AG20443 (cell line): ENCODE data around the gene DUSP14.
A peak's percentile ranks its signal among the peaks of the same experiment; 100 is the strongest.
"Not testable (repeated sequence)": the region's sequence is repeated elsewhere in the genome, so short reads cannot be mapped to it uniquely, and the experiment has no call there.

Source experiments
- DNase-seq: peaks from one replicate; pipeline ENCODE4 v3.0.0; 2012; ENCODE audit warnings: low spot score, mixed read lengths

Gene DUSP14, protein sequence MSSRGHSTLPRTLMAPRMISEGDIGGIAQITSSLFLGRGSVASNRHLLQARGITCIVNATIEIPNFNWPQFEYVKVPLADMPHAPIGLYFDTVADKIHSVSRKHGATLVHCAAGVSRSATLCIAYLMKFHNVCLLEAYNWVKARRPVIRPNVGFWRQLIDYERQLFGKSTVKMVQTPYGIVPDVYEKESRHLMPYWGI

DNA sequence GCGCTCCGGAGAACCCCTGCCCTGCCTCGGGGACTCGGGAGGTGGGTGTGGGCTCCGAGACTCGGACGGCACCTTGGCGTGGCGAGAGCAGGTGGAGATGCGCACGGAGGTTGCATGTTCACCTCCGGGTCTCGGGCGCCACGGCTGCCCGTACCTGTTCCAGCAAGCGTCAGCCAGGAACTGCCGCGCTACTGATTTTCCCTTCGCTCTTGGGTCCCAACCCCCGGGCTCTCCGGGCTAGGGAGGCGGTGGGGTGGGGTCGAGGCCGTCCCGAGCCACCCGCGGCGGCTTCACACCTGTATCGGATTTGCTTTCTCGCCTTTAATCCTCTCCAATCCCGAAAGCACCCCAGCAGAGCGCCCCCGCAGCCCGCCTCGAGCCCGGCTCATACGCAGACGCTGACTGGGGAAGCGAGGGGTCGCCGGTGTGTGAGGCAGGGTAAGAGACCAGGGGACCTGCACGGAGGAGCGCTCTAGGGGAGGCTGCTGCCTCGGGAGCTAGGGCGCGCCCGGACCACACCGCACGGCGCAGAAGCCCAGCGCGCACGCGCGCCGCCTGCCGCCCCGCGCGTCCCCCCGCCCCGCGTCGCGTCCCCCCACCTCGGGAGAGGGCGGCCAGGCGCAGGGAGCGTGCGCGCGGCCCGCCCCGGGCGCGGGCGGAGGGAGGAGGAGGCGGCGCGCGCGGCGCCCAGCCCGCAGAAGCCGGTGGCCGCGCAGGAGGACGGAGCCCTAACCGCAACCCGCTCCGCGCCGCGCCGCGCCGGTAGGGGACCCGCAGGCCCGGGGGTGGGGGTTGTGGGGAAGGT, at the start of gene DUSP14:
TSS of gene DUSP14 (plus strand) at position 695 of the 805 bp plus-strand sequence. CDS start 22,382 bp downstream, outside the sequence.
- peak; percentile 98 for DNase-seq

DNA sequence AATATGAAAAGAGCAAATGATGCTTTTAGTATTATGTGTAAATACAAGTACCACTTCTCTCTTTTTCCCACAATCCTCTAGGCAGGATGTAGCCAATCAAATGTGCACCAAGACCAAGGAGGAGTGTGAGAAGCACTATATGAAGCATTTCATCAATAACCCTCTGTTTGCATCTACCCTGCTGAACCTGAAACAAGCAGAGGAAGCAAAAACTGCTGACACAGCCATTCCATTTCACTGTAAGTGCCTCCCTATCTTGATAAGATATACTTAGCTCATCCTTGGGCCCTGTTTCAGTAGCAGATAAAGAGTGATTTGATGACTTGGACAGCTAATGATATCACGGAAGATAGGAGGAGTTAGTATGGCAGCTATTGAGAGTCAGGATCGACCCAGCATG, 49.3 kb upstream of the DUSP14 start:
- DNase-seq = no peak

DNA sequence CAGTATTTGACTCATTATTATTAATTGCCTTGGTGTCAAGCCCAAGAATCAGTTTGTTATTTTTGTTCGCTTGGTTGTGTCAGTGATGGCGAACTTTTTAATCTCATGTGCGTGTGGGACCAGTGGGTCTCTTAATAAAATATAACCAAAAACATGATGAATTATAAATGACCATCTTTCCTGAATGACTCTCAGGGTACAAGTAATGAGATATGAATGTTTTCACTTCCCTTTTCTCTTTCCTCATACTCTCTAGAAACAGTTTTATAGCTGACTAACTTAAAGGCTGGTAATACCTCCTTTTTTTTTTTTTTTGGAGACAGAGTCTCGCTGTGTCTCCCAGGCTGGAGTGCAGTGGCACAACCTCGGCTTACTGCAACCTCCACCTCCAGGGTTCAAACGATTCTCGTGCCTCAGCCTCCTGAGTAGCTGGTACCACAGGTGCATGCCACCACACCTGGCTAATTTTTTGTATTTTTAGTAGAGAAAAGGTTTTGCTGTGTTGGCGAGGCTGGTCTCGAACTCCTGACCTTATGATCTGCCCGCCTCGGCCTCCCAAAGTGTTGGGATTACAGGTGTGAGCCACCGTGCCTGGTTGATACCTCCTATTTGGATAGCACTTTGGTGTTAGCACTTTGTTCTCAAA, 48.2 kb upstream of the DUSP14 start:
- not testable (repeated sequence) for DNase-seq

DNA sequence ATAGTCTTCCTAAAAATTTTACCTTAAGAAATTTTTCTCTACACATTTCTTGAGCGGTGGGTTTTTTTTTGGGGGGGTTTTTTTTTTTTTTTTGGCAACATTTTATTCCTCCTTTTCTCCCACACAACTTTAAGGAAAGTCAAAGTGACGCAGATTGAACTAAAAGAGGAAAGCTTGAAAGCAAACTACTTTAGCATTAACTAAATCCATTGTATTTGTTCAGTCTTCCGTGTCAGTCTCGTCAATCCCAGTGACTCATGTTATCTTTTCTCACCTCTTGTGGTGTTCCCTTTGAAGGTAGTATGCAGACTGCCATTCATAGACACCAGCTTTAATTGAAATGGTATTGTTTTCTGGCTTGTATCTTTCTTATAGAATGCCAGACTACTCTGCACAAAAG, 43.7 kb upstream of the DUSP14 start:
- no peak for DNase-seq

DNA sequence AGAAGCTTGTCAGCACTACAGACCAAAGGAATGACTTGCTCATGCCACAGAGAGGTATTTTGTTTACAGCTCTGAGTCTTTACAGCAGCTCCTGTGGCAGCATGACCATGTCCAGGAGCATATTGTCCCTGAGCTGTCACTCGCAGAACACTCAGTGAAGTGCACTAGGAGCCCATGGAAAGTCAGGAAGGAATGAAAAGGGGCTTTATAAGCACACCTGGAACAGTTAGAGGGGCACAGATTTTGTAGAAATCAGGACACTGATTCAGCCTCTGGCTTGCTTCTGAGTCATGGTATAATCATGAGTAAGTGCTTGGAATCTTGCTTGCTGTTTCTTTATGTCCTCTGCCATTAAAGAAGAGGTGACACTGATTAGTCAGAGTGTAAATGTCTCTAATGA, 42.0 kb upstream of the DUSP14 start:
- peak; percentile 47 for DNase-seq

DNA sequence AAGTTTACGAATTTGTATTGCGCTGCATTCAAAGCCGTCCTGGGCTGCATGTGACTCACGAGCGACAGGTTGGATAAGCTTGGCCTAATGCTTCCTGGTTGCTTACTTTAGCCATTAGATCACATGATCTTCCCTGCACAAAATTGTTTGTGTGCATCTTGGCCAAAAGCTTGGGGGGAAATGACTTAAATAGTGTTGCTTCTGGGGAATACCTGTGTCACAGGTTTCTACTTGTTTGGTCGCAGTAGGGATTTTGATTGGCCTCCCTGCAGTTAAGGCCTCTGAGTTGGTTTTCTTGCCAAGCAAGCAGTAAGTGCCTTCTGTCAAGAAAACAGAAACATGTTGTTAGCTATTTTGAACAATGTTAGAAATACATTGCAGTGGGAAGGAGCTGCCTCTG, 39.6 kb upstream of the DUSP14 start:
- no peak for DNase-seq

DNA sequence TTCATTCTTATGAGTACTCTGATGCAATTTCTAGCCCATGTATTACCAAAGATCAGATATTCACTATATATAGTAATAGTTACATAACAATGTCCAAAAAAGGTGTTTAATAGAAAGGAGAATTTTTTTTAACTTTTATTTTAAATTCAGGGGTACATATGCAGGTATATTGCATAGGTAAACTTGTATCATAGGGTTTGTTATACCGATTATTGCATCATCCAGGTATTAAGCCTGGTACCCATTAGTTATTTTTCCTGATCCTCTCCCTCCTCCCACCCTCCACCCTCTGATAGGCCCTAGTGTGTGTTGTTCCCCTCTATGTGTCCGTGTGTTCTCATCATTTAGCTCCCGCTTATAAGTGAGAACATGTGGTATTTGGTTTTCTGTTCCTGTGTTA, 31.9 kb upstream of the DUSP14 start:
- not testable (repeated sequence) for DNase-seq

DNA sequence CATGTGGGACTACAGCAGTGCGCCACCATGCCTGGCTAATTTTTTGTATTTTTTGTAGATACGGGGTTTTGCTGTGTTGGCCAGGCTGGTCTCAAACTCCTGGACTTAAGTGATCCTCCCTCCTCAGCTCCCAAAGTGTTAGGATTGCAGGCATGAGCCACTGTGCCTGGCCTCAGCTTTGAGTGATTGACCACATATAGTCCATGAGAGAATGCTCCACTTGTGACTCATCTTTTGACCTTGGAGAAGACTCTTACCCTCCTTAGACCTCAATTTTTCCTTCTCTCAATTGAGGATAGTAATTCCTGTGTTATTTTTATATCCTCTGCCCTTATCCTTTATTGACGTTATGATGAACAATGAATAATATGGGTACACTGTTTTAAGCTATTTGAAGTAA, 30.9 kb upstream of the DUSP14 start:
- DNase-seq = peak; percentile 58

DNA sequence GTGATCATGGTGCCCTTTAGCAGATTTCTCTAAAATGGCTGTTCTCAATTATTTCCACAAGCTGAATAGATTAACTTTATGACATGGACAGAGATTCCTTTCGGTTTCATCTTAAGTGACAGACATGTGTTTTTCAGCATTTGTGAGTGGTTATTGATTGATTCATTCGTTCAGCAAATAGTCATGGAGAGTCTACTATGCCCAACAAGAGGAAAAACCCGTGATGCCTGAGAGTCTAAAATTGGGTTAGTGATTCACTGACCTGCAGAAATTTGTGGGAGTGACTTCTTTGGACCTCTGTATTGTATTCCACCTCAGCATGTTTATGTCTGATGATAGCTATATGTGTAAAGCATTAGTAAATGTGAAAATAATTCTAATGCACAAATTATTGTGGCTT, 28.0 kb upstream of the DUSP14 start:
- DNase-seq = no peak

DNA sequence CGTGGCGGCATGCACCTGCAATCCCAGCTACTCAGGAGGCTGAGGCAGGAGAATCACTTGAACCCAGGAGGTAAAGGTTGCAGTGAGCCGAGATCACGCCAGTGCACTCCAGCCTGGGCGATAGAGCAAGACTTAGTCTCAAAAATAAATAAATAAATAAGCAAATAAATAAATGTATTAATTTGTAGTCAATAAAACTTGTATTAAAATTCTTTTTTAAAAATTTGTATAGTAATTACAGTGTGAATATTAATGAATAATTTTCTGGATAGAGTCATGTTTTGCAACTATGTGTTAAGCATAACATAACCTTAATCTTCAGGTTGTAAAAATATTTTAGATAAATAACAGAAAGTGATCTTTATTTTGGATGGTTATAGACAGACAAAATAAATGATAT, 27.2 kb upstream of the DUSP14 start:
- no peak for DNase-seq

DNA sequence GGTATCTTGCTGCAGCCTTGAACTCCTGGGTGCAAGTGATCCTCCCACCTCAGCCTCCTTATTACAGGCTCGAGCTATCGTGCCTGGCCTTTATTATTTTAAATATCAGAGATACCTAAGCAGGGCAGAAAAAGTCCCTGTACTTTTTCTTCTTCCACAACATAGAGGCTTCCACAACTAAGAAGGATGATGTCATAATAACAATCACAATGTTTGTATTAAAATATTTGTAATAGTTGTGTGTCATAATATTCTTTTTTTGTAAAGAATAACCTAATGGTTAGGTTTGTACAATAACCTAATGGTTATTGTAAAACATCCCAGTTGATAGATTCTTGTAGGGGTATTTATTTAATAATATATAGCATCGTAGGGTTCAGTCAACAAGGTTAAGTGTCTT, 26.7 kb upstream of the DUSP14 start:
- DNase-seq = no peak

DNA sequence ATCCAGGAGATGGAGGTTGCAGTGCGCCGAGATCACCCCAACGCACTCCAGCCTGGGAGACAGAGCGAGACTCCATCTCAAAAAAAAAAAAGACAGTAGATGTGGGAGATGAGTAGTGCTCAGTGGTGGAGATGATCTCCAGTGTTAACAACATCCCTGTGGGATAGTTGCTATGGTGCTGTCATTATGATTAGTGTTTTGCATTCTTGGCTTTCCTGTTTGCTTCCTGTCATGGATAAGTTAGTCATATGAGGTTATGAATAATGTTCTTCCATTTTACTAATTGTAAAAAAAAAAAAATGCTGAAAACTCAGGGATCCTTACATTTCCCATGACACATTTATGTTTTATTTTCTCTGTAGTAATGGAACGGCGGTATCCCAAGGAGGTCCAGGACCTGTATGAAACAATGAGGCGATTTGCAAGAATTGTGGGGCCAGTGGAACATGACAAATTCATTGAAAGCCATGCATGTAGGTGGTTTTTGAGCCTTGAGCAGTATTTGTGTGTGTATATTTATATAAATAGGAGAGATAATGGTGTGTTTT, 24.5 kb upstream of the DUSP14 start:
- peak; percentile 52 for DNase-seq

DNA sequence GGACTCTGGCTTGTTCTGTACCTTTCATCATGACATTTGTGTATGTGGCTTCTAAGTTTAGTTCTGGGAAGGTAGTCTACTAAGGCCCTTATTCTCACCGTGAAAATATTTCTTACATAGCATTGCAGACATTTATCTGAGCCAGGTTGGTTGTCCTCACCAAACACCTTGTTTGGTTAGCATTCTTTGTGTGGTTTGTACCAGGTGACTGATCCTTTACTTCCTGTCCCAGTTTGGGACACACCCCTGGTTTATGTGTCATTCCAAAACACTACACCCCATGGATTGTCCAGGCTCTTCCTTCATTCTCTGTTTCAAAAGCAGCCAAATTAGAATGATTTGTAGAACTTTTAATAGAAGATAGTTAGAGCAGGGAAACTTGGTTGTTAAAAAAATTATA, 23.2 kb upstream of the DUSP14 start:
- no peak for DNase-seq

DNA sequence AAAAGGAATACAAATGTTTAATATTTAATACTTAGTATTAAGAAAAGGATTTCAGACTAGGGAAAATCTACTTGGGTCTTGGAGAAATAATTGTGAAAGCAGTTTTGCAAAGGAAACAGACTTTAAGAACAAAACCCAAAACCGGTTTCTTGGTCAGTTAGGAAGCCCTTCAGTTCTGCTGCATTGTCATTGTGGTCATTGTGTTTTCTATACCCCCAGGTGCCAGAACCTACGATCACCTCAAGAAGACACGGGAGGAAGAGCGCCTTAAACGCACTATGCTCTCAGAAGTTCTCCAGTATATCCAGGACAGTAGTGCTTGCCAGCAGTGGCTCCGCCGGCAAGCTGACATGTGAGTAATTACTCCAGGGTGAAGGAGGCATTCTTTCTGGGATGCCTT, 19.5 kb upstream of the DUSP14 start:
- DNase-seq = no peak

DNA sequence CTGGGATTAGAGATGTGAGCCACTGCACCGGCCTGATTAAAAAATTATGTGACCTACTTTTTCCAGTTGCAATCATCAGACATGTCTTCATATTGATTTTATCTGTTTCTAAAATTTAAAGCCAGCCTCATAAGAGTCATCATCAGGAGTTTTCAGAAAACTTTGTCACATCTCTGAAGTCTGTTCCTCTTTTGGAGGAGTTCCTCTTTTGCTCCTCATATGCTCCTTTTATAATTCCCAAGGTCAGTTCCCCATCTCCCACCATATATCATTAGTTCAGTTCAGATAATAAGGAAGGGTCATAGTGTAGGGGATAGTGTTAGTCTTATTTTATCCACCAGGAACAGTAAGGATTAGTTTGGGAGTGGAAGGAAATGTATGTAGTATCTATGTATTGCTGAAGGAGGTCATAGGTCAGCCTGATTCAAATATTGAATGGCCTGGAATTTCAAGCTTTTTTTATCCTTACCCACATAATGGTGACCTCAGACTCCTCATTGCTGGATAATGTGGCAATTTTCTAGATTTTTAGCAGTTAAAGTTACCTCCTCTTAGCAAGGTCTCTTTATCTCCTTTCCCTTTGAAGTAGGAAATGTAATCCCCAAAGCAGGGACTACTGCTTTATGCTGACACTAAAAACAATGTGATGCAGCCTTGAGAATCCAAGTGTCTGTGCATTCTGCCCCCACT, 13.8 kb upstream of the DUSP14 start:
- no peak for DNase-seq

DNA sequence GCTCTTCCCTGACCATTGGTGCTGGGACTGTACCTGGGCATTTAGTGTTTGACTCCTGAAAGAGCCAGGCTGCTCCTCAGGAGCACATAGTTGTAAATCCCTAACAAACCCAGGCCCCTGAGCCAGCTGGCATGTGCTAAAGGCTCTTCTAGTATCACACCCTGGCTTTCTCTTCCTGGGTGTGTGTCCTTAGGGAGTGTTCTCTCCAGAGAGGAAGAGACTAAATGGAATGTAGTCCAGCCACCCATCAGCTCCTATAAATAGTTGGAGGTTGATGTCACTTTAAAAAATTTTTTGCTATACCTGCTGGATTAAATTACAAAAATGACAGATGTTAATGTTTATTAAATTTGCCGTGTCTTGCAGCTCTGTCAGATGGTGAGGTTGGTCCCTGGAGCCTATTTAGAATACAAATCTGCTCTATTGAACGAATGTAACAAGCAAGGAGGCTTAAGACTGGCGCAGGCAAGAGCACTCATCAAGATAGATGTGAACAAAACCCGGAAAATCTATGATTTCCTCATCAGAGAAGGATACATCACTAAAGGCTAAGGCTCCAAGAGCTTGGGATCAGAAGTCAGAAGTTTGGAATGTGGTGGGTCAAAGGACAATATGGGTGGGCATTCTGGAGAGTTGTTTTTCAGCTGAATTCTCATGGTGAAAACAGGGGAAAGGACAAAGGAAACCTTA, 13.1 kb upstream of the DUSP14 start:
- DNase-seq = peak; percentile 25

DNA sequence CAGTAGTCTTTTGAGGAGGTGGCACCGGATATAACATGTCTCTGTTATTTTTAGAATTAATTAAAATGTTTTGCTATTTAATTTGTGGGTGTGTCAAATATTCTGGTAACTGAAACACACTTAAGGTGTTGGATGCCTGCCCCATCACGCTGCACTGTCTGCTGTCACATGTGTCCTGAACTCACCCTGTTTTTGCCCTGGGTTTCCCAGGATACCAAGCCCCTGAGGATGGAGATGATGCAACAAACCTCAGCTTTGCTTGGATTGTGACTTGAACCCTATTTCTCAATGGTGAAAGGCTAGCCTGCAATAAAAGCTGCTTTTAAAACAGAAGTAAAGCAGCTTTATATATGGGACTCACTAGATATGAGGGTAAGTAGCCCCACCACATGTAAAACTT, 11.5 kb upstream of the DUSP14 start:
- DNase-seq = peak; percentile 74

DNA sequence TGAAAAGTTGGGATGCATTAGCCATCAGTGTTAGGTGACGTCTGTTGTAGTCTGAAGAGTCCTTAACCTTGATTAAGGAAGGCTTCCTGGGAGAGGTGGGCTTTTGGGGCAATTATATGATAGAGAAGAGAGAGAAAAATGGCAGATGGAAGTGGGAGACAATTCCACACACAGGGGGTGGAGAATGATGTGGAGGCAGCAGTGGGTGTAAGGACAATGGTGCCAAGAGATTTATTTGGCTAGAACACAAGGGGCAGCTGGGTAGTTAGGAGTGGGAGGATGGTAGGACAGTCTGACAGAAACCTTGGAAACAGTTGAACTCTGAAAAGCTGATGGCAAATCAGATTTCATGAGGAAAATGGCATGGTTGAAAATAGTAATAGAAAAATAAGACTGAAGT, 10.7 kb upstream of the DUSP14 start:
- DNase-seq = no peak

DNA sequence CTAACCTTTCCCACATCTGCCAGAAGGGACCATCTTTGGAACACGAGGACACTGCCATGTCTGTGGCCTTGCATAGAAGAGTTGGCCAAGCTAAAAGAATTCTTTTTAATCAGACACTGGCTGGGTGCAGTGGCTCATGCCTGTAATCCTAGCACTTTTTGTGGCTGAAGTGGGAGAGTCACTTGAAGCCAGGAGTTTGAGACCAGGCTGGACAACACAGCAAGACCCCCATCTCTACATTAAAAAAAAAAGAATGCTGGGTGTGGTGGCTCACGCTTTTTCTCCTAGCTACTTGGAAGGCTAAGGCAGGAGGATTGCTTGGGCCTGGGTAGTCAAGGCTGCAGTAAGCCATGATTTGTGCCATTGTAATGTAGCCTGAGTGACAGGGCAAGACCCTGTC, 9.3 kb upstream of the DUSP14 start:
- no peak for DNase-seq

DNA sequence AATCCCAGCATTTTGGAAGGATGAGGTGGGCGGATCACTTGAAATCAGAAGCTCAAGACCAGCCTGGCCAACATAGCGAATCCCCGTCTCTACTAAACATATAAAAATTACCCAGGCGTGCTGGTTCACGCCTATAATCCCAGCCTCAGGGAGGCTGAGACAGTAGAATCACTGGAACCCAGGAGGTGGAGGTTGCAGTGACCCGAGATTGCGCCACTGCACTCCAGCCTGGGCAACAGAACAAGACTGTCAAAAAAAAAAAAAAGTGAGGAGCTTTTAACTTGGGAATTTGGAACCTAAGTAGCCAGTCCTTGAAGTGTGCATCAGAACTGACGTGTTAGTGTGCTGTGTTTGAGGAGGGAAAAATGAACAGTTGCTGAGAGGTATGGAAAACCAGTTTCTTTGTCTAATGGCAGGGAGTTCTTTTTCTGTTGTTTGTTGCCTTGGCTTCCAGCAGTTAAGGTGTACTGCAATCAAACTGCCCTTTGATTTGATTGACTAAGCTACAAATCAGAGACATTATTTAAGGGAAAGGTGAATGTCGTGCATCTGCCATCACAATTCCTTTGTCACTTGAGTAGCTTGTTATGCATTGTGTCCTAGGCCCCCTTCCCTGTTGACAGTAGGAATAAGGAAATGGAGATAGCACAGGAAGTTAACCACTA, 8.6 kb upstream of the DUSP14 start:
- DNase-seq = no peak
